GM21360 (cell line): ENCODE results near the gene ADCY10.
"Not testable (repeated sequence)": the region's sequence is repeated elsewhere in the genome, so short reads cannot be mapped to it uniquely, and the experiment has no call there.

Experiments used
- ATAC-seq: cut with Tn5 transposase; IDR thresholded peaks from one replicate; pipeline ENCODE4 v1.9.1; 2021; ENCODE audit warnings: mild to moderate bottlenecking, moderate library complexity; ENCODE audit not compliant: unreplicated experiment

The ADCY10 gene

GRCh38 chr1:167882376-167882775 is 31.6 kb downstream of the ADCY10 start:
- ATAC-seq: no peak

- no peak for ATAC-seq
Measured at GRCh38 chr1:167881786-167882185, 32.1 kb downstream of the ADCY10 start.

- no peak for ATAC-seq
Measured at GRCh38 chr1:167881069-167881468, 32.9 kb downstream of the ADCY10 start.

DNA sequence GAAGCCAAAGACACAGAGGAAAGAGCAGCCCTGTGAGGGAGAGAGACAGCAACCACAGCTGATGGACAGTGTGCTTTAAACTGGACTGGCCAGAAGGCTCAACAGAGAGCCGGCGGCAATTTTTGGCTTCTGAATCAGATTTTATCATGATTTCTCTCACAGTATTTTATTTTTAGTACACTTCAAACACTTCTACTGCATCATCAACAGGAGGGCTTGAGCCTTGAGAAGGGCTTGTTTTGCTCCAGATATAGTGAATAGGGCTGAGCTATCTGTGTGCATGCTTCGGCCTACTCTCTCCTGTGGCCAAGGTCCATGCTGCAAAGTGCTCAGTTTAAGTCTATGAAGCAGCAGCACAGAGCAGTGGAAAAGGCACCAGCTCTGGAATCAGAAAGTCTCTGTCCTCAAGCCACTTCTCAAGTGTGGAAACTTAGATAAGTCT is 33.3 kb downstream of the ADCY10 start:
- no peak for ATAC-seq

DNA sequence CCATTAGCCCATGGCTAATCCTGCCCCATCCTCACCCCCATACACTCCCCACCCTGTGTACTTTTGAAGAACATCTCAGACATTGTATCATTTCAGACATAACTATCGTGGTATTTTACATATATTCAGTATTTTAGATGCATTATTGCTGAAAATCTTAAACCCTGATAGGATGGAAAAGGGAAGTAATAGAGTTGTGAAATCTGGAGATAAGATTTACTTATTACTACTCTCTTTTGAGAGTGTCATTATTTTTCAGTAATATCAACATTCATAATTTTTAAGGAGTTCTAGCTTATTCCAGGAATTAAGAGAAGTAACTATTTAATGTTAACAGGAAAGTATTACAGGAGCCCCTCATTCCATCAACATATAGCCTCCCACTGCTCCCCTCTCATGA is 34.4 kb downstream of the ADCY10 start:
- no peak for ATAC-seq

DNA sequence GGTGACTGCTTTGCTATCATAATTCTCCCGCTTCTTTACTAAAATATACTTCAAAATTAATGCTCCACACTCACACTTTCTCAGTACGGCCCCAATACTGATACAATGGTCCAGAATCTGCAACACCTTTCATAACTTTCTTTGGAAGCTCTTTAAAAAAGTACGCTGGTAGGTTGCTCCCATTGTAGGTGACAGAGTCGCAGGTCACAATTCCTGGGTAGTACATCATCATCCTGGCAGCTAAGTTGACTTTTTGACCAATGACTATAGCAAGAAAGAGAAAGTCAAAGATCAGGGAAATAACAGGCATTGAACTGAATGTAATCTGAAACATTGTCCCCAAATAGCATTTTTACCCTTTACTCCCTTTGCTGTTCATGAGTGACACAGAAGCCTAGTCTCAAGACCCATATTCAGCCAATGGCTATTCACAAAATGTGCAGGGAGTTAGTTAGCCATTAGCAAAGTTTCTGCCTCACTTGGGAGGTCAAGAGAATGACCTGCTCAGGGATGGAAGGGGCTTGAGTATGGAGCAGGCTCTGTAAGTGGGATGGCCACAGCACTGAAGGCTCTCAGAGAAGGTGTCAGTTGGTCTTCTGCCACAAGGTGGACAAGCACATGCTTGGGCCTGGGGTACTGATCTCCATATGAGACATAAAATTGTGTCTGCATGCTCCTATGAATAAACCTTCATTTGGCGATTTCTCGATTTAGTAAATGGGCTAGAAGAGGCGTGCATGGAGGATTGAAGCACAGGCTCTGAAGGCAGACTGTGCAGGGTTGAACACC is 35.4 kb downstream of the ADCY10 start:
- no peak for ATAC-seq

GRCh38 chr1:167876597-167877175 is 37.2 kb downstream of the ADCY10 start:
- no peak for ATAC-seq

- no peak for ATAC-seq
Measured at GRCh38 chr1:167871331-167871730, 42.6 kb downstream of the ADCY10 start.

DNA sequence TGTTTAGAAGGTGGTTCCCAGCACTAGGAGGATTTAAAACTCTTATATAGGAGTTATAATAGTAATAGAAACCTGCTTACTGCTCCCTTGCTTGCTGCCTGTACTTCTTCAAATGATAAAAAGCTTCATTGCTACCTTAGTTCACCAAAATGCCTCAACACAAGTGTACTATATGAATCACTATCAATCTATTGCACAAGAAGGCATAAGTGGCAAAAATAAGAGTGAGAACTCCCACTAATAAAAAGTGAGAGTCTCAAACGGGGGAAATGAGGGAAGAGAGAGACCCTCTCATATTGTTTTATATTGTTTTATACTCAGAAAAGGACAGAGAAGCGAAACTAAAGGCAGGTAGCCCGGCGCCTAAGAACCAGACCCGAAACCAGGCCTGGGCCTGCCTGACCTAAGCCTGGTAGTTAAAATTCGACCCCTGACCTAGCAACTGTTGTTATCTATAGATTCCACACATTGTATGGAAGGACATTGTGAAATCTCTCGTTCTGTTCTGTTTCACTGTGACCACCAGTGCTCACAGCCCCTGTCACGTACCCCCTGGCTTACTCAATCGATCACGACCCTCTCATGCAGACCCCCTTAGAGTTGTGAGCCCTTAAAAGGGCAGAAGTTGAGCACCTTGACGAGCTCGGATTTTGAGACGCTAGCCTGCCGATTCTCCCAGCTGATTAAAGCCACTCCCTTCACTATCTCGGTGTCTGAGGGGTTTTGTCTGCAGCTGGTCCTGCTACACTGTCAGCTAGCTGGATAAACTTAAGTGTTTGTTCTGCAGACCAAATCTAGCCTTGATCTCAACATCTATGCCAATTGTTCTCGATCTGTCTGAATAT is 44.6 kb downstream of the ADCY10 start:
- ATAC-seq: not testable (repeated sequence)

DNA sequence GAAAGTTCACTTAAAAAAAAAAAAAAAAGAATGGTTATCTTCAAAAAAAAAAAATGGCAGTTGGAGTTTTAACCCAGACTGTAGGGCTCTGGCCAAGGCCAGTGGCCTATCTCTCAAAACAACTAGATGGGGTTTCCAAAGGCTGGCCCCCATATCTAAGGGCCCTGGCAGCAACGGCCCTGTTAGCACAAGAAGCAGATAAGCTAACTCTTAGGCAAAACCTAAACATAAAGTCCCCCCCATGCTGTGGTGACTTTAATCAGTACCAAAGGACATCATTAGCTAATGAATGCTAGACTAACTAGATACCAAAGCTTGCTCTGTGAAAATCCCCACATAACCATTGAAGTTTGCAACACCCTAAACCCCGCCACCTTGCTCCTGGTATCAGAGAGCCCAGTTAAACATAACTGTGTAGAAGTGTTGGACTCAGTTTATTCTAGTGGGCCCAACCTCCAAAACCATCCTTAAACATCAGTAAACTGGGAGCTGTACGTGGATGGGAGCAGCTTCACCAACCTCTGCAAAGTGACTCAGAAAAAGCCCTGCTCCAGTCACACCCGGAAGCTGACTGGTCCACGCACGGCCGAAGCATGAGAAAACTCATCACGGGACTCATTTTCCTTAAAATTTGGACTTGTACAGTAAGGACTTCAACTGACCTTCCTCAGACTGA is 47.1 kb downstream of the ADCY10 start:
- not testable (repeated sequence) for ATAC-seq

DNA sequence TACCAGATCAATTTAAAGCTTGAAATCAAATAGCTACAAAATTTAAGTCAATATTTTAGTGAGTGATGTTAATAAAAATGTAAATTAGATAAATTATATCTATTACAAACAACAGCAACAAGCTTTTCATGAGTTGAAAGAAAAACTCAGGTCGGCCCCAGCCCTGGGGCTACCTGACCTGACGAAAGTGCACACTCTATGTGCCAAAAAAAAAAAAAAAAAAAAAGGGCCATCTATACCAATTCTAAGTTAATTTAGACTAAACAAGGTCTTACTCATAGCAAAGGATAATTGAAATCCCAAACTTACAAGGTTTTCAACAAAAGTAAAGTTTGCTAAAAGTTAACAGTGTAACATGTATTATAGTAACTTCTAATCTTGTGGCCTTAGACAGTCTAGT is 47.6 kb downstream of the ADCY10 start:
- not testable (repeated sequence) for ATAC-seq

GRCh38 chr1:167865804-167866308 is 48.1 kb downstream of the ADCY10 start:
- ATAC-seq: not testable (repeated sequence)

- ATAC-seq: not testable (repeated sequence)
Measured at GRCh38 chr1:167865193-167865592, 48.7 kb downstream of the ADCY10 start.

DNA sequence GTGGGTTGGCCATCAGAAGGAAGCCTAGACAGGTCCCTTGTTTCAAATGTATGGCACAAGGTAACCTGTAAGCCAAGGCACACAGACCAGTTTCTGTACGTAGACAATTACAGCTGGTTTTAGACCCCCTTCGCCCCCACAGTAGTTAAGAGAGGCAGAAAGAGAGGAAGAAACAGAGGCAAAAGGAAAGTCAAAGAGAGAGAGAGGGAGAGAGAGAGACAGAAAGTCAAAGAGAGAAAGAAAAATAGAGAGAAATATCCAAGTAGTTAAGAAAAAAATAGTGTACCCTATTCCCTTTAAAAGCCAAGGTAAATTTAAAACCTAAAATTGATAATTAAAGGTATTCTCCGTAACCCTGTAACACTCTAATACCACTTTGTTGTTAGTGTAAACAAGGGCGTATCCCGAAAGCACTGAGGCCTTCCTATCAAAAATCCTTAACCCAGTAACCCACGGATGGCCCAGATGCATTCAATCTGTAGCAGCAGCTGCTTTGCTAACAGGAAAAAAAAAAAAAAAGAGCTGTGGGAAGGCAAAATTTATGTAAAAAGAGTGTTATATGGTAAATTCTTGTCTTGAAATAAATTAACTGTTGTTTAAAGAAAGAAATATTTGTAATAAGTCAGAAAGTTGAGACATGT is 49.4 kb downstream of the ADCY10 start:
- no peak for ATAC-seq

DNA sequence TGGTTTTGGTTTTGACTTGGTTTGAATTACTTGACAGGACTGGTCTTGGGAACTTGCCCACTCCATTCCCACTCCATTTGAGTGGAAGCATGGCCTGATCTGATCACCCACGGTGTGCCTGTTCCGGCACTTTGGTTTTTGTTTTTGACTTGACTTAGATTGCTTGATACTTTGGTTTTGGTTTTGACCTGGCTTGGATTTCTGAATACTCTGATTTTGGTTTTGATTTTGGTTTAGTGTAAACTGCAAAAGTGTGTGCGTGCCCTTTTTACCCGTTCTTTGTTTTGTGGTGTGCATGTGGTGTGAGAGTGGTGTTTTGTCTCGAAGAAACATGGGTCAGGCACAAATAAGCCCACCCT is 50.0 kb downstream of the ADCY10 start:
- no peak for ATAC-seq

- ATAC-seq: not testable (repeated sequence)
Measured at GRCh38 chr1:167863191-167863920, 50.6 kb downstream of the ADCY10 start.

DNA sequence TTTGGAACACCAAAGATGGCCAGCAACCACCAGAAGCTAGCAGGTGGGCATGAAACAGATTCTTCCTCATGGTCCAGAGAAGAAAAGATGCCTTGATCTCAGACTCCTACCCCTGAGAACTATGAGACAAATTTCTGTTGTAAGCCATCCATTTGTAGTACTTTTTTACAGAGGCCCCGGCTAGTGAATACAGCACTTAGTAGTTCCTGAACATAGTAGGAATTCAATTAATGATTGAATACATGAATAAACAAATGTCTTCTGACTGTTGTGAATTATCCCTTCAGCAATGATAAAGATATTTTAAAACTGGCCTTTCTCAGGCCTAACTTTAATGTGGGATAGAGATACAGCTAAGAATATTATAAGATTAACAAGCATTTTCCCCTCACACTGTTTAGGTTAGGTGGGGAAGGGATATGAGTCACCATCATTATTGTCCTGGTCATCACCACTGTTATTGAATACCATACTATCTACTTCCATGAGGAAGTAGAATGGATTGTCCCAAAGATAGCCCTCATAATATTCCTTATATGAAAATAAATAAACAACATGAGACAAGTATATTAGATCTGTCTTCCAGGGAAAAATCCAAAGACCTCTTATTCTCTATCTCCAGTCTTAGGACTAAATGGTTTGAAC is 51.4 kb downstream of the ADCY10 start:
- ATAC-seq: no peak

DNA sequence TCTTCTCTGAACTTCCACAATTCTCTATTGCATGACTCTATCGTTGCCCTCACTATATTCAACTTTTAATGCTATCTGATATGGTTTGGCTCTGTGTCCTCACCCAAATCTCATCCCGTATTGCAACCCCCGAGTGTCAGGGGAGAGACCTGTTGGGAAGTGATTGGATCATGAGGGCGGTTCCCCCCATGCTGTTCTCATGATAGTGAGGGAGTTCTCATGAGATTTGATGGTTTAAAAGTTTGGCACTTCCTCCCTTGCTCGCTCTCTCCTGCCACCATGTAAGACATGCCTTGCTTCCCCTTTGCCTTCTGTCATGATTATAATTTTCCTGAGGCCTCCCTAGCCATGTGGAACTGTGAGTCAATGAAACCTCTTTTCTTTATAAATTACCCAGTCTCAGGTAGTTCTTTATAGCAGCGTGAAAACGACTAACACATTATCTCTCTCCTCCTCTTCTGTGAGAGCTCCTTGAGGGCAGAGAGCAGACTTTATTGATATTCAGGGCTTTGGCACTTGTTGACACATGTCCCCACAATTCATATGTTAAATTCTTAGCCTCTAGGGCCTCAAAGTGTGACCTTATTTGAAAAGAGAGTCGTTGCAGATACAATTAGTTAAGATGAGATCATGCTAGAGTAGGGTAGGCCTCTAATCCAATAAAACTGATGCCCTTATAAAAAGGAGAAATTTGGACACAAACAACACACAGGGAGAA is 52.1 kb downstream of the ADCY10 start:
- ATAC-seq: no peak
